H1 (cell line): ENCODE measurements around the gene YWHAB. TPM values are rescaled to one million over a fixed set of nuclear protein-coding genes. Genes with fewer than 3 reads are reported as not detected.

Source experiments
- CTCF ChIA-PET: fragments of 300-600 bp; sonication (Branson Sonifier 250); formaldehyde crosslinking; loops from one replicate; lab custom pipeline; 2021; ENCODE audit not compliant: partially characterized antibody; lab: Charles Lee
- POLR2A ChIA-PET: fragments of 300-600 bp; sonication (Branson Sonifier 250); formaldehyde crosslinking; loops from one replicate; lab custom pipeline; 2021; ENCODE audit warnings: inconsistent platforms; ENCODE audit not compliant: partially characterized antibody; lab: Charles Lee
- DNase-seq, 2 experiments: peaks; one replicate each; pipeline versions ENCODE4 v3.0.0 to v3.0.0-alpha.2; 2010 to 2022; ENCODE audit warnings: low spot score in 2 of 2, low read depth in 1 of 2, mixed read lengths in 1 of 2
- FAIRE-seq: peaks from 2 replicates; lab custom pipeline; 2011; peaks lifted over from hg19 to GRCh38; lab: Jason Lieb, UNC
- H2AFZ ChIP-seq: 2 replicates; pipeline ENCODE4 v1.8.1; 2012; ENCODE audit warnings: low read length, inconsistent platforms
- H2AK5ac ChIP-seq: 2 replicates; pipeline ENCODE4 v1.6.1; 2013; ENCODE audit warnings: low read depth, low read length
- H2BK120ac ChIP-seq: replicated peaks from 2 replicates; pipeline ENCODE3; 2013; ENCODE audit warnings: low read depth, low read length, inconsistent platforms
- H2BK12ac ChIP-seq: 2 replicates; pipeline ENCODE4 v1.6.1; 2013; ENCODE audit warnings: low read depth, low read length
- H2BK15ac ChIP-seq: 2 replicates; pipeline ENCODE4 v1.6.1; 2013; ENCODE audit warnings: low read length
- H2BK20ac ChIP-seq: 2 replicates; pipeline ENCODE4 v1.6.1; 2013; ENCODE audit warnings: low read length
- H2BK5ac ChIP-seq: 2 replicates; pipeline ENCODE4 v1.6.1; 2013; ENCODE audit warnings: low read depth, low read length
- H3K14ac ChIP-seq: 2 replicates; pipeline ENCODE4 v1.6.1; 2013; ENCODE audit warnings: inconsistent platforms; ENCODE audit not compliant: insufficient read length
- H3K18ac ChIP-seq: 2 replicates; pipeline ENCODE4 v1.6.1; 2013; ENCODE audit warnings: low read length; ENCODE audit errors: extremely low read depth
- H3K23ac ChIP-seq: 2 replicates; pipeline ENCODE4 v1.6.1; 2013; ENCODE audit warnings: inconsistent platforms; ENCODE audit not compliant: insufficient read length
- H3K23me2 ChIP-seq: 2 replicates; pipeline ENCODE4 v1.6.1; 2013; ENCODE audit warnings: low read depth, low read length
- H3K27ac ChIP-seq: 2 replicates; pipeline ENCODE4 v1.6.1; 2011; ENCODE audit warnings: low read depth, low read length, inconsistent platforms
- H3K27me3 ChIP-seq, 4 experiments: replicated peaks in 1 of 4; 1 replicate in 1 of 4; 2 replicates in 3 of 4; pipeline versions ENCODE4 v1.6.1 to v1.8.1; 2011 to 2013; ENCODE audit warnings: low read length in 3 of 4, mild to moderate bottlenecking in 3 of 4, inconsistent platforms in 2 of 4, mixed read lengths in 2 of 4, moderate library complexity in 1 of 4; ENCODE audit not compliant: control insufficient read depth in 3 of 4, insufficient read depth in 3 of 4; ENCODE audit errors: extremely low read depth in 1 of 4
- H3K36me3 ChIP-seq, 4 experiments: 2 replicates each; pipeline versions ENCODE4 v1.6.1 to v1.8.1; 2011 to 2013; ENCODE audit warnings: mild to moderate bottlenecking in 4 of 4, low read length in 3 of 4, moderate library complexity in 2 of 4, control low read depth in 1 of 4, inconsistent platforms in 1 of 4; ENCODE audit not compliant: insufficient read depth in 4 of 4, control insufficient read depth in 2 of 4
- H3K4ac ChIP-seq: replicated peaks from 2 replicates; pipeline ENCODE3; 2013; ENCODE audit warnings: low read length, low read depth, mixed read lengths, inconsistent platforms; ENCODE audit not compliant: insufficient read length
- H3K4me1 ChIP-seq, 4 experiments: replicated peaks in 1 of 4; 1 replicate in 1 of 4; 2 replicates in 3 of 4; pipeline versions ENCODE4 v1.6.1 to v1.8.1; 2011 to 2013; ENCODE audit warnings: low read length in 3 of 4, inconsistent platforms in 2 of 4, mixed read lengths in 1 of 4; ENCODE audit not compliant: insufficient read depth in 4 of 4, control insufficient read depth in 3 of 4
- H3K4me2 ChIP-seq, 2 experiments: 2 replicates each; pipeline versions ENCODE4 v1.6.1 to v1.8.1; 2011 to 2013; ENCODE audit warnings: low read depth in 2 of 2, low read length in 2 of 2, control low read depth in 1 of 2, inconsistent platforms in 1 of 2, mild to moderate bottlenecking in 1 of 2; ENCODE audit not compliant: insufficient read depth in 1 of 2
- H3K4me3 ChIP-seq, 4 experiments: fragments of 200-600, 300-600 bp in 1 of 4; sonication (generic), shearing (Covaris generic), sonication (Bioruptor Twin) in 1 of 4; 2 replicates each; pipeline versions ENCODE4 v1.5.1 to v1.8.1; 2011 to 2016; ENCODE audit warnings: low read length in 4 of 4, low read depth in 3 of 4, control low read depth in 2 of 4, inconsistent platforms in 2 of 4, mild to moderate bottlenecking in 2 of 4, mixed read lengths in 1 of 4, moderate library complexity in 1 of 4; ENCODE audit not compliant: insufficient read depth in 2 of 4; ENCODE audit errors: extremely low read depth in 1 of 4
- H3K56ac ChIP-seq: replicated peaks from 2 replicates; pipeline ENCODE3; 2013; ENCODE audit warnings: low read depth, mild to moderate bottlenecking, mixed read lengths, low read length, inconsistent platforms; ENCODE audit not compliant: insufficient read length
- H3K79me1 ChIP-seq: 2 replicates; pipeline ENCODE4 v1.6.1; 2013; ENCODE audit warnings: low read depth, low read length, control low read depth
- H3K79me2 ChIP-seq, 2 experiments: 2 replicates each; pipeline versions ENCODE4 v1.6.1 to v1.8.1; 2012 to 2013; ENCODE audit warnings: low read length in 2 of 2, mild to moderate bottlenecking in 2 of 2, inconsistent platforms in 1 of 2; ENCODE audit not compliant: insufficient read depth in 2 of 2, control insufficient read depth in 1 of 2
- H3K9ac ChIP-seq, 4 experiments: replicated peaks in 1 of 4; 1 replicate in 1 of 4; 2 replicates in 3 of 4; pipeline versions ENCODE4 v1.6.1 to v1.8.1; 2011 to 2013; ENCODE audit warnings: low read depth in 3 of 4, low read length in 3 of 4, control low read depth in 2 of 4, mild to moderate bottlenecking in 2 of 4, moderate library complexity in 2 of 4, inconsistent platforms in 1 of 4; ENCODE audit errors: extremely low read depth in 1 of 4
- H3K9me3 ChIP-seq, 2 experiments: 2 replicates each; pipeline versions ENCODE4 v1.6.1 to v1.8.1; 2012 to 2013; ENCODE audit warnings: mild to moderate bottlenecking in 2 of 2, moderate library complexity in 2 of 2, control low read depth in 1 of 2, inconsistent platforms in 1 of 2, low read depth in 1 of 2, low read length in 1 of 2, mixed read lengths in 1 of 2; ENCODE audit not compliant: insufficient read depth in 2 of 2
- H4K20me1 ChIP-seq, 2 experiments: replicated peaks in 1 of 2; 2 replicates each; pipeline versions ENCODE3 to v1.8.1; 2011 to 2013; ENCODE audit warnings: inconsistent platforms in 2 of 2, low read length in 2 of 2, mild to moderate bottlenecking in 1 of 2; ENCODE audit not compliant: insufficient read depth in 2 of 2, control insufficient read depth in 1 of 2
- H4K5ac ChIP-seq: 2 replicates; pipeline ENCODE4 v1.6.1; 2013; ENCODE audit warnings: low read length, low read depth, mixed read lengths, inconsistent platforms; ENCODE audit not compliant: insufficient read length
- H4K8ac ChIP-seq: 2 replicates; pipeline ENCODE4 v1.8.0; 2013; ENCODE audit warnings: mild to moderate bottlenecking, moderate library complexity, low read length, inconsistent platforms; ENCODE audit not compliant: insufficient read depth; ENCODE audit errors: extremely low read depth
- H4K91ac ChIP-seq: replicated peaks from 2 replicates; pipeline ENCODE3; 2013; ENCODE audit warnings: low read length, mixed read lengths, inconsistent platforms; ENCODE audit not compliant: insufficient read length
- JUN ChIP-seq: IDR thresholded peaks from 2 replicates; pipeline ENCODE4 v1.6.1; 2011; ENCODE audit warnings: low read depth, mild to moderate bottlenecking, improper control_type of control experiment, low read length
- KDM4A ChIP-seq: IDR thresholded peaks from one replicate; pipeline ENCODE4 v1.7.1; 2012; ENCODE audit warnings: low read depth, mild to moderate bottlenecking, moderate library complexity, low read length, inconsistent platforms; ENCODE audit not compliant: severe bottlenecking
- RFX5 ChIP-seq: IDR thresholded peaks from 2 replicates; pipeline ENCODE4 v1.6.1; 2011; ENCODE audit warnings: low read depth, low read length, improper control_type of control experiment, borderline replicate concordance
- RXRA ChIP-seq: IDR thresholded peaks from 2 replicates; pipeline ENCODE4 v1.6.1; 2011; ENCODE audit warnings: low read depth, mild to moderate bottlenecking, low read length, moderate library complexity; ENCODE audit not compliant: insufficient read depth
- WGBS, 2 experiments: shearing (Covaris generic) in 1 of 2; methylation state at CpG; one replicate each; pipeline versions ENCODE4 v1.1.6 to v1.1.7; 2013 to 2015; ENCODE audit warnings: low lambda C conversion rate in 2 of 2, mixed read lengths in 2 of 2, inconsistent platforms in 1 of 2, low coverage in 1 of 2, missing lambda C conversion rate in 1 of 2; ENCODE audit not compliant: insufficient replicate concordance in 2 of 2, insufficient coverage in 1 of 2, insufficient read length in 1 of 2; ENCODE audit errors: extremely low coverage in 1 of 2, missing lambda C conversion rate in 1 of 2; 5-methylcytosine and 5-hydroxymethylcytosine counted together
- polyA plus RNA-seq, 7 experiments: library from polyadenylated mRNA; depleted of rRNA in 3 of 7; stranded (reverse) in 5 of 7; unstranded in 2 of 7; fragments of >200 nt in 5 of 7; fragments of 200-250 nt in 2 of 7; gene quantifications; 1 replicate in 5 of 7; 2 replicates in 1 of 7; 4 replicates in 1 of 7; pipeline versions ENCODE4 v1.2.1 to v1.2.3, GENCODE V29; 2011 to 2013; ENCODE audit warnings: missing spikeins in 2 of 7, mixed read lengths in 2 of 7
- total RNA-seq: library from RNA; stranded (reverse); fragmentation: NEBNext Ultra II Directional; extraction: Animal tissue kit (Norgen Biotek cat#: 25700); gene quantifications from 2 replicates; pipeline ENCODE4 v1.2.1, GENCODE V29; 2021
- TF ChIP-seq, protein P1 (sequence below): IDR thresholded peaks from 2 replicates; pipeline ENCODE4 v1.6.1; 2011; ENCODE audit warnings: low read length, improper control_type of control experiment
- TF ChIP-seq, protein P2 (sequence below): IDR thresholded peaks from 2 replicates; pipeline ENCODE4 v1.6.1; 2012; ENCODE audit warnings: low read length, inconsistent platforms

YWHAB gene
- total and polyA plus RNA-seq, 2 of the 8 experiments (the other 6 are each of a cell fraction or from before 2014, with no cell fraction given), result 72.9 to 256 TPM

DNA sequence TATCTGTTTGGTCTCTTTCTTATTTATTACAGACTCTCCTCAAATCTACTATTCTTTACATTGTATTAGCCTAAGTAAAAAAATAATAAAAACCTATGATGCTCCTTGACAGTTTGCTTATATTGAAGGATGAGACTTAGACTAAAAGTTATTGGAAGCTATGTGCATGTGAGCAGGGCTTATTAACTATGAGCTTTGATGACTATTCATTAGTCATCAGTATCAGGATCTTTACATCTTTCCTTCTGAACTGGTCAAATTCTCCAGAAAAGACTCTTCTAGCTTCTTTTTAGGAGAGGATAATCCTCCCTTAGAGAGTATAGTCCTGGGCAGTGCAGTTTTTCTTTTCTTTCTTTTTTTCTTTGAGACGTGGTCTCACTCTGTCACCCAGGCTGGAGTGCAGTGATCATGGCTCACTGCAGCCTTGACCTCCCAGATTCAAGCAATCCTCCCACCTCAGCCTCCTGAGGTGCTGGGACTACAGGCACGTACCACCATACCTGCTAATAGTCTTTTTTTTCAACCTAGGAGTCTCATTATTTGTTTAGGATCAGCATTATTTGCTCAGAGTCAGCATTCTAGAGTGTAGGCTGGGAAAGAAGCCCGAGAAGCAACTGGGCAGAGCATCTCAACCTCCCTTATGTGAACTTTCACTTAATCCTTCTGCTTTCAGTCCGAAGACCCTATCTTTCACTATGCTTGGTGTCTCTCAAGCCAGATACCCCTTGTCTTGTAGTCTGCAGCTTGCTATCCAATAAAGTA lies 37.1 kb upstream of the YWHAB start:
- no peaks in the 10 kb centered on the region; the same call in 1 of the 2 replicates for H3K23me2 ChIP-seq
- H2BK120ac ChIP-seq, result no peak overlapping the region
- no peak overlapping the region for H3K14ac ChIP-seq
- no peaks in the 10 kb centered on the region for H3K36me3 ChIP-seq
- H2BK12ac ChIP-seq, result no peak overlapping the region
- no peak overlapping the region for H3K56ac ChIP-seq
- H3K4me2 ChIP-seq, result no peak overlapping the region
- peaks cover 0 to 2% of the 10 kb centered on the region in 2 experiments for H4K20me1 ChIP-seq
- H2BK5ac ChIP-seq, result no peak overlapping the region
- DNase-seq (peak in 1 of 2 experiments; percentile 8), FAIRE-seq (no peak)
- H3K18ac ChIP-seq, result no peak overlapping the region
- H3K79me2 ChIP-seq, result no peaks in the 10 kb centered on the region
- H3K27ac ChIP-seq, result no peak overlapping the region
- no peak overlapping the region for H4K8ac ChIP-seq
- no peak overlapping the region for H3K9ac ChIP-seq
- no peak overlapping the region for H3K4me3 ChIP-seq
- H2BK15ac ChIP-seq, result no peak overlapping the region
- H3K4ac ChIP-seq, result no peak overlapping the region
- H3K23ac ChIP-seq, result no peak overlapping the region
- no peak overlapping the region for H4K5ac ChIP-seq
- H3K27me3 ChIP-seq, result no peaks in the 10 kb centered on the region
- 89% methylated on average over 4 of the region's 4 CpGs; no CpG with 5 or more reads in 1 of the 2 experiments for WGBS, 2 experiments
- POLR2A ChIA-PET, result no interaction called here
- no peak overlapping the region for H2AK5ac ChIP-seq
- peaks cover 0 to 2% (median under 1%) of the 10 kb centered on the region in 4 experiments; a peak in 2 of 7 replicates for H3K4me1 ChIP-seq
- no peak overlapping the region for H2BK20ac ChIP-seq
- H4K91ac ChIP-seq, result no peak overlapping the region
- H3K79me1 ChIP-seq, result no peaks in the 10 kb centered on the region
- H3K9me3 ChIP-seq, result peaks cover 0 to 5% of the 10 kb centered on the region in 2 experiments; a peak in 1 of 4 replicates
- CTCF ChIA-PET, result interaction anchor here (0.6 to 3.5 kb wide), 7 partner anchors 13 to 115 kb away, joined by 3 to 14 read pairs (median 5); no protein-coding TSS in a partner anchor
- no peak overlapping the region for H2AFZ ChIP-seq
- TF ChIP-seq, protein P1, sequence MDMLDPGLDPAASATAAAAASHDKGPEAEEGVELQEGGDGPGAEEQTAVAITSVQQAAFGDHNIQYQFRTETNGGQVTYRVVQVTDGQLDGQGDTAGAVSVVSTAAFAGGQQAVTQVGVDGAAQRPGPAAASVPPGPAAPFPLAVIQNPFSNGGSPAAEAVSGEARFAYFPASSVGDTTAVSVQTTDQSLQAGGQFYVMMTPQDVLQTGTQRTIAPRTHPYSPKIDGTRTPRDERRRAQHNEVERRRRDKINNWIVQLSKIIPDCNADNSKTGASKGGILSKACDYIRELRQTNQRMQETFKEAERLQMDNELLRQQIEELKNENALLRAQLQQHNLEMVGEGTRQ, result no peak
- TF ChIP-seq RFX5 (no peak), KDM4A (no peak), JUN (no peak), RXRA (no peak)
- TF ChIP-seq, protein P2, sequence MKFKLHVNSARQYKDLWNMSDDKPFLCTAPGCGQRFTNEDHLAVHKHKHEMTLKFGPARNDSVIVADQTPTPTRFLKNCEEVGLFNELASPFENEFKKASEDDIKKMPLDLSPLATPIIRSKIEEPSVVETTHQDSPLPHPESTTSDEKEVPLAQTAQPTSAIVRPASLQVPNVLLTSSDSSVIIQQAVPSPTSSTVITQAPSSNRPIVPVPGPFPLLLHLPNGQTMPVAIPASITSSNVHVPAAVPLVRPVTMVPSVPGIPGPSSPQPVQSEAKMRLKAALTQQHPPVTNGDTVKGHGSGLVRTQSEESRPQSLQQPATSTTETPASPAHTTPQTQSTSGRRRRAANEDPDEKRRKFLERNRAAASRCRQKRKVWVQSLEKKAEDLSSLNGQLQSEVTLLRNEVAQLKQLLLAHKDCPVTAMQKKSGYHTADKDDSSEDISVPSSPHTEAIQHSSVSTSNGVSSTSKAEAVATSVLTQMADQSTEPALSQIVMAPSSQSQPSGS, result no peak
